NCI-H187 (cell line): ENCODE measurements around the gene GNLY.

Source experiments
- DNase-seq, 2 experiments: peaks; one replicate each; lab custom pipeline; 2025; lab: John Stamatoyannopoulos, UW

GNLY gene

GRCh38 chr2:85684806-85685205 is 9.4 kb upstream of the GNLY start:
- no peak for DNase-seq

GRCh38 chr2:85690932-85691331 is 3.2 kb upstream of the GNLY start:
- no peak for DNase-seq

- no peak for DNase-seq
Measured at GRCh38 chr2:85692039-85692645, 2.0 kb upstream of the GNLY start.

GRCh38 chr2:85695121-85695520 is 963 bp downstream of the GNLY start:
- DNase-seq: no peak

GRCh38 chr2:85695691-85696668 is 1.8 kb downstream of the GNLY start:
- no peak for DNase-seq

- DNase-seq: no peak
Measured at GRCh38 chr2:85697096-85697495, 2.9 kb downstream of the GNLY start.

- no peak for DNase-seq
Measured at GRCh38 chr2:85697716-85698115, 3.6 kb downstream of the GNLY start.

GRCh38 chr2:85698184-85698879 is 4.2 kb downstream of the GNLY start:
- DNase-seq: no peak

- no peak for DNase-seq
Measured at GRCh38 chr2:85698880-85699254, 4.7 kb downstream of the GNLY start.

- no peak for DNase-seq
Measured at GRCh38 chr2:85699325-85699724, 5.2 kb downstream of the GNLY start.

- DNase-seq: no peak
Measured at GRCh38 chr2:85702172-85702571, 8.0 kb downstream of the GNLY start.

- DNase-seq: no peak
Measured at GRCh38 chr2:85702800-85703199, 8.6 kb downstream of the GNLY start.

- DNase-seq: no peak
Measured at GRCh38 chr2:85703329-85703728, 9.2 kb downstream of the GNLY start.

GRCh38 chr2:85704038-85704437 is 9.9 kb downstream of the GNLY start:
- DNase-seq: no peak

GRCh38 chr2:85704800-85705679 is 10.9 kb downstream of the GNLY start:
- DNase-seq: no peak

- DNase-seq: no peak
Measured at GRCh38 chr2:85705680-85706039, 11.5 kb downstream of the GNLY start.

GRCh38 chr2:85706063-85706462 is 11.9 kb downstream of the GNLY start:
- no peak for DNase-seq

- no peak for DNase-seq
Measured at GRCh38 chr2:85706599-85707296, 12.6 kb downstream of the GNLY start.

GRCh38 chr2:85707304-85707703 is 13.1 kb downstream of the GNLY start:
- DNase-seq: peak; percentile 20 to 58

GRCh38 chr2:85708641-85709040 is 14.5 kb downstream of the GNLY start:
- DNase-seq: no peak

- no peak for DNase-seq
Measured at GRCh38 chr2:85709401-85709811, 15.2 kb downstream of the GNLY start.
